Ascending aorta (tissue), 2 donors: ENCODE data around the gene SLC30A3. TPM values are rescaled to one million over a fixed set of nuclear protein-coding genes. Genes with fewer than 3 reads are reported as not detected.
A peak's percentile ranks its signal among the peaks of the same experiment; 100 is the strongest.
"Not testable (repeated sequence)": the region's sequence is repeated elsewhere in the genome, so short reads cannot be mapped to it uniquely, and the experiment has no call there.

ENCODE experiments used
- DNase-seq, 2 donors: peaks; one replicate each; pipeline ENCODE4 v3.0.0-alpha.2; 2019; ENCODE audit warnings: low spot score in 2 of 2
- H3K27ac ChIP-seq, 2 donors: fragments of 200-600 bp; sonication (generic); one replicate each; pipeline ENCODE4 v1.5.1; 2016 to 2017; ENCODE audit warnings: mild to moderate bottlenecking in 1 of 2
- H3K27me3 ChIP-seq: fragments of 200-600 bp; sonication (generic); one replicate; pipeline ENCODE4 v1.5.1; 2017
- H3K36me3 ChIP-seq, 2 donors: fragments of 200-600 bp; sonication (generic); one replicate each; pipeline ENCODE4 v1.5.1; 2016
- H3K4me1 ChIP-seq, 2 donors: fragments of 200-600 bp; sonication (generic); one replicate each; pipeline ENCODE4 v1.5.1; 2016 to 2017; ENCODE audit warnings: mild to moderate bottlenecking in 1 of 2
- H3K4me3 ChIP-seq, 2 donors: fragments of 200-600 bp; sonication (generic); one replicate each; pipeline ENCODE4 v1.5.1; 2016 to 2017; ENCODE audit warnings: mild to moderate bottlenecking in 1 of 2
- H3K9me3 ChIP-seq, 2 donors: fragments of 200-600 bp; sonication (generic); one replicate each; pipeline ENCODE4 v1.5.1; 2016
- intact Hi-C: fragments of 100-400 bp; cut with DNase I; formaldehyde crosslinking; loops from one replicate; pipeline ENCODE4 v1.15.1; 2023
- total RNA-seq: library from RNA; depleted of rRNA; stranded (reverse); fragments of >200 nt; gene quantifications from one replicate; pipeline ENCODE4 v1.1.0, GENCODE V29; 2016
- TF ChIP-seq, protein P1 (sequence below), 3 experiments: fragments of 200-600 bp in 2 of 3; fragments of 450-650 bp in 1 of 3; sonication (generic) in 2 of 3; IDR thresholded peaks; one replicate each; pipeline ENCODE4 v1.5.1; 2016 to 2019; ENCODE audit warnings: antibody characterized with exemption in 3 of 3, mild to moderate bottlenecking in 1 of 3, moderate library complexity in 1 of 3

The SLC30A3 gene
- total RNA-seq, 1 donor from 2014 or later = 7.6 TPM

DNA sequence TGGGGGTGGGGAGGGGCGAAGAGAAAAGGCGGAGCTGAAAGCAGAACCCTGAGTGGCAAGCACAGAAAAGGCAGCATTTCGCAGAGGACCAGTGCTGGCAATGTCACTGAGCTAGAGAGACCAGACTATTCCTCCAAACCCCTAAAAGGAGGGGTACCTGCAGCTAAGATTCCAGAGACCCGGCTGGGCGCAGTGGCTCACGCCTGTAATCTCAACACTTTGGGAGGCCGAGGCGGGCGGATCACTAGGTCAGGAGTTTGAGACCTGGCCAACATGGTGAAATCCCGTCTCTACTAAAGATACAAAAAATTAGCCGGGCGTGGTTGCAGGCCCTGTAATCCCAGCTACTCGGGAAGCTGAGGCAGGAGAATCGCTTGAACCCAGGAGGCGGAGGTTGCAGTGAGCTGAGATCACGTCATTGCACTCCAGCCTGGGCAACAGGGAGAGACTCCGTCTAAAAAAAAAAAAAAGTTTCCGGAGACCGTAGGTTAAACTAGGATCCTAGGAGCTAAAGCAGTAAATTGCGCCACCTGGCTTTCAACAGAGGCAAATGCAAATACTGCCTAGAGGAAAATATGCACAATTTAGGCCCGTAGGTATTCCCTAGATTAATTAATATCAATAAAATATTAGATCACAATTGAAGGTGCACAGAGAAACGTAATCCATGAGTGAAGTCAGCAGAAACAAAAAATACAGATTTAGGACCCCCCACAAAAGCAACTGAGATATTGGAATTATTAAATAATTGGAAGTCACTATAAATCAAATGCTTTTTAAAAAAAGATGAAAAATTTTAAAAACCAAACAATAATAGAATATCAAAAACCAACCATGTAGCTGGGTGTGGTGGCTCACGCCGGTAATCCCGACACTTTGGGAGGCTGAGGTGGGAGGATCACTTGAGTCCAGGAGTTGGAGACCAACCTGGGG lies 40.5 kb upstream of the SLC30A3 start:
- intact Hi-C loops = no loop called here

DNA sequence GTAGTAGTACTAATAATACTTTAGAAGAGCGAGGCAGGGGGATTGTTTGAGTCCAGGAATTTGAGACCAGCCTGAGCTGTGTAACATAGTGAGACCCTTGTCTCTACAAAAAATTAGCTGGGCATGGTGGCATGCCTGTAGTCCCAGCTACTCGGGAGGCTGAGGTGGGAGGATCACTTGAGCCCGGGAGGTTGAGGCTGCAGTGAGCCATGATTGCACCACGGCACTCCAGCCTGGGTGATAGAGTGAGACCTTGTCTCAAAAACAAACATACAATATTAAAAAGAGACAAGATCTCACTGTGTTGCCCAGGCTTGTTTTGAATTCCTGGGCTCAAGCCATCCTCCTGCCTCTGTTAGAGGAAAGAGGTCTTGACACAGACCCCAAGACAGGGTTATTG lies 37.8 kb upstream of the SLC30A3 start:
- H3K9me3 ChIP-seq, H3K4me3 ChIP-seq, H3K27me3 ChIP-seq, H3K27ac ChIP-seq, intact Hi-C loops, H3K4me1 ChIP-seq, H3K36me3 ChIP-seq, DNase-seq: not testable (repeated sequence)

More for the DNA sequence above, 40.5 kb upstream of the SLC30A3 start:
- H3K9me3 ChIP-seq = no peaks in the 10 kb centered on the region
- H3K4me1 ChIP-seq = peaks cover 0 to 19% of the 10 kb centered on the region in 2 donors
- peaks cover 12% of the 10 kb centered on the region for H3K27me3 ChIP-seq
- no peak for DNase-seq
- H3K27ac ChIP-seq = no peak overlapping the region
- H3K36me3 ChIP-seq = no peaks in the 10 kb centered on the region
- TF ChIP-seq, protein P1, sequence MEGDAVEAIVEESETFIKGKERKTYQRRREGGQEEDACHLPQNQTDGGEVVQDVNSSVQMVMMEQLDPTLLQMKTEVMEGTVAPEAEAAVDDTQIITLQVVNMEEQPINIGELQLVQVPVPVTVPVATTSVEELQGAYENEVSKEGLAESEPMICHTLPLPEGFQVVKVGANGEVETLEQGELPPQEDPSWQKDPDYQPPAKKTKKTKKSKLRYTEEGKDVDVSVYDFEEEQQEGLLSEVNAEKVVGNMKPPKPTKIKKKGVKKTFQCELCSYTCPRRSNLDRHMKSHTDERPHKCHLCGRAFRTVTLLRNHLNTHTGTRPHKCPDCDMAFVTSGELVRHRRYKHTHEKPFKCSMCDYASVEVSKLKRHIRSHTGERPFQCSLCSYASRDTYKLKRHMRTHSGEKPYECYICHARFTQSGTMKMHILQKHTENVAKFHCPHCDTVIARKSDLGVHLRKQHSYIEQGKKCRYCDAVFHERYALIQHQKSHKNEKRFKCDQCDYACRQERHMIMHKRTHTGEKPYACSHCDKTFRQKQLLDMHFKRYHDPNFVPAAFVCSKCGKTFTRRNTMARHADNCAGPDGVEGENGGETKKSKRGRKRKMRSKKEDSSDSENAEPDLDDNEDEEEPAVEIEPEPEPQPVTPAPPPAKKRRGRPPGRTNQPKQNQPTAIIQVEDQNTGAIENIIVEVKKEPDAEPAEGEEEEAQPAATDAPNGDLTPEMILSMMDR (IDR thresholded peaks at IDR 0.05) = peak; percentile 72 to 79 (median 75)
- H3K4me3 ChIP-seq = peak overlapping the region; percentile 37 to 48

DNA sequence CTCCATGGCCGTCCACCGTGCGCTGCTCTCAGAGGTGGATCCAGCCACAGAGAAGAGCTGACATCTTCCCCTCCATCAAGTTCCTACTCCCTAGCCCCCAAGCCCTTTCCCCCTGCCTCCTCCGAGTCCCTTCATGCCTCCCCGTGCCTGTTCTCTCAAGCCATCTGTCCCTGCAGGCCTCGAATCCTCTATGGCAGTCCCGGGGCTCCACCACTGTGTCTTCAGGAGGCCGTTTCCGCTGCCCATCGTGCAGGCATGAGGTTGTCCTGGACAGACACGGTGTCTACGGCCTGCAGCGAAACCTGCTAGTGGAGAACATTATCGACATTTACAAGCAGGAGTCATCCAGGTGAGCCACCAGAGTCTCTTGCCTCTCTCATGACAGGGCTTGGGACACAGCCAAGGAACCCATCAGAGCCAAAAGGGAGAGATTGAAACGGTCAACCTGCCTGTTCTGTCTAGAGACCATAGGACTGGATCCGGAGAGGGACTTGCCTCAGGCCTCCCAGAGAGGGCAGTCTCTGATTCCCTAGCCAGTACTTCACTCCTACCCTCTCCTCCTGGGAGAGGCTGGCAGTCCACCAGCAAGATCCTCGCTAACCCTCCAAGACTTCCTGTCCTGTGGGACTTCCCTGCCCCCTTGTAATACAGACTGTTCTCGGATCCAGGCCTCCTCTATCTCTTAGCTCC lies 35.7 kb upstream of the SLC30A3 start:
- Histone ChIP-seq H3K9me3 (no peaks in the 10 kb centered on the region), H3K4me3 (no peak overlapping the region), H3K36me3 (no peaks in the 10 kb centered on the region), H3K27me3 (no peaks in the 10 kb centered on the region), H3K4me1 (peaks cover 0 to 4% of the 10 kb centered on the region in 2 donors), H3K27ac (no peak overlapping the region)
- intact Hi-C loops = no loop called here
- TF ChIP-seq, protein P1 (IDR thresholded peaks at IDR 0.05) = no peak
- DNase-seq = no peak

DNA sequence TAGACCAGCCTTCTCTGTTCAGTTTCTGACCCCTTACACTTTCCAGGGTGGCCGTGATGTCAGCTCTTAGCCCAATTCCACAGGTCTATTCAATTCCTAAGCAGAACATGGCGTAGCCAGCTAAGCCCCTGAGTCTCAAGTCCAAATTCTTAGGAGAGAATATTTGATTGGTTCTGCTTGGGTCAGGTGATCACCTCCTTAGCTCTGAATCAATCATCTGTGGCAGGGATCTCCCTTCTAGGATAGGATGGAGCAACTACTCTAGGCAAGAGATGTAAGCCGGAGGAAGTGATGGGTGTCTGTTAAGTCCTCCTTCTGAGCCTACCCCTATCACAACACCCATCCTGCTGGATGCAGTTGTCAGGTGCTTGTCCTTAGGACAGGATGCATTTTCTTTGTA lies 34.3 kb upstream of the SLC30A3 start:
- H3K27ac ChIP-seq = no peak overlapping the region
- H3K27me3 ChIP-seq = no peaks in the 10 kb centered on the region
- no peaks in the 10 kb centered on the region for H3K36me3 ChIP-seq
- DNase-seq = no peak
- no peaks in the 10 kb centered on the region for H3K4me1 ChIP-seq
- TF ChIP-seq, protein P1 (IDR thresholded peaks at IDR 0.05) = no peak
- intact Hi-C loops = no loop called here
- no peaks in the 10 kb centered on the region for H3K9me3 ChIP-seq
- no peak overlapping the region for H3K4me3 ChIP-seq

DNA sequence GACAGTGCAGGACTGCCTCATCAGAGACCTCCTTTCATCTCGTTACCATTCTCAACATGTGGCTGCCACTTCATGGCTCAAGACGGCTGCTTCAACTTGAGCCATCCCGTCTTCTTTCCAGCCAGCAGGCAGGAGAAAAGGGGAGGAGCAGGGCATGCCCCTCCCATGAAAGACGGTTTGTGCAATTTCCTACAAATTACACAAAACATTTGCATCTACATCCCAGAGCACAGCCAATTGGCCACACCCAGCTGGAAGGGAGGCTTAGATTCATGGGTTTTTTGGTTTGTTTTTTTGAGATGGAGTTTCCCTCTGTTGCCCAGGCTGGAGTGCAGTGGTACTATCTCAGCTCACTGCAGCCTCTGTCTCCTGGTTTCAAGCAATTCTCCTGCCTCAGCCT lies 33.6 kb upstream of the SLC30A3 start:
- no peak for DNase-seq
- intact Hi-C loops = no loop called here
- TF ChIP-seq, protein P1 (IDR thresholded peaks at IDR 0.05) = no peak
- Histone ChIP-seq H3K36me3 (no peaks in the 10 kb centered on the region), H3K4me1 (no peaks in the 10 kb centered on the region), H3K27ac (no peak overlapping the region), H3K9me3 (no peaks in the 10 kb centered on the region), H3K4me3 (no peak overlapping the region), H3K27me3 (no peaks in the 10 kb centered on the region)

DNA sequence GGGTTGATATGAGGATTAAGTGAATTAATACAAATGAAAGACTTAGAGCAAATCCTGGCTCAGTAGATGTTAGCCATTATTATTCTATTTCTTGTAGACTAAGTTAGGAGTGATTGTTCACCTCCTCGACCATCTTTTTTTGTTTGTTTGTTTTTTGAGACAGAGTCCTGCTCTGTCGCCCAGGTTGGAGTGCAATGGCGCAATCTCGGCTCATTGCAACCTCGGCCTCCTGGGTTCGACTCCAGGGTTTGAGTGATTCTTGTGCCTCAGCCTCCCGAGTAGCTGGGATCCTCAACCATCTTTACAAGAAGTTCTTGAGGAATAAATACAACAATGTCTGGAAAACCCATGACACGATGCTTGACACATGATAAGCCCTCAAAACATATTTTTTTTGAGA lies 32.1 kb upstream of the SLC30A3 start:
- no peaks in the 10 kb centered on the region for H3K27me3 ChIP-seq
- H3K4me1 ChIP-seq = no peaks in the 10 kb centered on the region
- H3K4me3 ChIP-seq = no peak overlapping the region
- no peak for DNase-seq
- intact Hi-C loops = no loop called here
- H3K9me3 ChIP-seq = no peaks in the 10 kb centered on the region
- TF ChIP-seq, protein P1 (IDR thresholded peaks at IDR 0.05) = no peak
- H3K36me3 ChIP-seq = no peaks in the 10 kb centered on the region
- no peak overlapping the region for H3K27ac ChIP-seq
